Measurements from ENCODE around the gene PCOLCE2. TPM values are rescaled to one million over a fixed set of nuclear protein-coding genes. Genes with fewer than 3 reads are reported as not detected.

Gene PCOLCE2
- total and polyA plus RNA-seq, 2 donors from 2014 or later: 1.9 to 59.0 TPM

DNA sequence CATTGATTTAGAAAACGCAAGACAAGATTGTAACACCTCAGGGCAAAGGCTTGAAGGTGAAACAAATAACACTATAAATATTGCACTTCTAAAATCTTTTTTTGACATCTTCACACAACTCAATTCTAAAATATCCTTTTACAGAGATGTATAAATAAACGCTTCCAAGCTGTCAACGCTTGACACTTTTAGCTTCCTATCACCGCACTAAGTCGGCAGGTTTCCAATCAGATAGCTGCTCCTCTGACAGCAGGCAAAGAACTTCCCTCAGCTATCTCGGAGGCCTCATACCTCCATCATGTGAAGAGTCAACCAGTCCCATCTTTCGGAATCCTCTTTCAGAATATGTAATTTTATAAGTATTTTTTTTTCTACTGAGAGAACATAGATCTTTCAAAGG, 71.0 kb downstream of the PCOLCE2 start:
- intact Hi-C loops (cut with DNase I): no loop called here
- no peak for FAIRE-seq

GRCh38 chr3:142817356-142817755, 71.5 kb downstream of the PCOLCE2 start:
- no peak for FAIRE-seq

More for the DNA sequence above, 71.0 kb downstream of the PCOLCE2 start:
- DNase-seq: no peak
- no peak overlapping the region for H3K4me3 ChIP-seq (ENCODE audit: low read length in 3 of 3)
- H3K9me3 ChIP-seq (ENCODE audit: control insufficient read depth in 2 of 3, insufficient read depth in 1 of 3, low read length in 3 of 3): no peaks in the 10 kb centered on the region
- H3K4me1 ChIP-seq (ENCODE audit: control insufficient read depth in 2 of 3, insufficient read depth in 2 of 3, low read depth in 1 of 3, low read length in 3 of 3): no peaks in the 10 kb centered on the region
- H3K9ac ChIP-seq (ENCODE audit: low read length in 3 of 3): no peak overlapping the region
- no peak for TF ChIP-seq CTCF (IDR thresholded peaks at IDR 0.05; ENCODE audit: borderline replicate concordance, extremely low read depth, insufficient read depth)
- no peaks in the 10 kb centered on the region for H3K27me3 ChIP-seq (ENCODE audit: control insufficient read depth, insufficient read depth, low read length)
- no peak overlapping the region for H3K27ac ChIP-seq (ENCODE audit: low read depth in 2 of 2, low read length in 2 of 2)
- no peaks in the 10 kb centered on the region for H3K36me3 ChIP-seq (ENCODE audit: control insufficient read depth in 2 of 3, insufficient read depth in 3 of 3, low read length in 3 of 3)

GRCh38 chr3:142815803-142816202, 73.1 kb downstream of the PCOLCE2 start:
- Histone ChIP-seq H3K36me3 (ENCODE audit: control insufficient read depth in 2 of 3, insufficient read depth in 3 of 3, low read length in 3 of 3) (no peaks in the 10 kb centered on the region), H3K9ac (ENCODE audit: low read length in 3 of 3) (no peak overlapping the region), H3K27ac (ENCODE audit: low read depth in 2 of 2, low read length in 2 of 2) (no peak overlapping the region), H3K27me3 (ENCODE audit: control insufficient read depth, insufficient read depth, low read length) (no peaks in the 10 kb centered on the region), H3K4me3 (ENCODE audit: low read length in 3 of 3) (no peak overlapping the region), H3K4me1 (ENCODE audit: control insufficient read depth in 2 of 3, insufficient read depth in 2 of 3, low read depth in 1 of 3, low read length in 3 of 3) (no peaks in the 10 kb centered on the region), H3K9me3 (ENCODE audit: control insufficient read depth in 2 of 3, insufficient read depth in 1 of 3, low read length in 3 of 3) (no peaks in the 10 kb centered on the region)
- no peak for TF ChIP-seq CTCF (IDR thresholded peaks at IDR 0.05; ENCODE audit: borderline replicate concordance, extremely low read depth, insufficient read depth)
- FAIRE-seq (no peak), DNase-seq (no peak)
- intact Hi-C loops (cut with DNase I): no loop called here

More at GRCh38 chr3:142817356-142817755, 71.5 kb downstream of the PCOLCE2 start:
- Histone ChIP-seq H3K9me3 (ENCODE audit: control insufficient read depth in 2 of 3, insufficient read depth in 1 of 3, low read length in 3 of 3) (no peaks in the 10 kb centered on the region), H3K4me3 (ENCODE audit: low read length in 3 of 3) (no peak overlapping the region), H3K36me3 (ENCODE audit: control insufficient read depth in 2 of 3, insufficient read depth in 3 of 3, low read length in 3 of 3) (no peaks in the 10 kb centered on the region), H3K27ac (ENCODE audit: low read depth in 2 of 2, low read length in 2 of 2) (no peak overlapping the region), H3K4me1 (ENCODE audit: control insufficient read depth in 2 of 3, insufficient read depth in 2 of 3, low read depth in 1 of 3, low read length in 3 of 3) (no peaks in the 10 kb centered on the region), H3K9ac (ENCODE audit: low read length in 3 of 3) (no peak overlapping the region), H3K27me3 (ENCODE audit: control insufficient read depth, insufficient read depth, low read length) (no peaks in the 10 kb centered on the region)
- no peak for DNase-seq
- intact Hi-C loops (cut with DNase I): no loop called here
- TF ChIP-seq CTCF (IDR thresholded peaks at IDR 0.05; ENCODE audit: borderline replicate concordance, extremely low read depth, insufficient read depth): no peak

DNA sequence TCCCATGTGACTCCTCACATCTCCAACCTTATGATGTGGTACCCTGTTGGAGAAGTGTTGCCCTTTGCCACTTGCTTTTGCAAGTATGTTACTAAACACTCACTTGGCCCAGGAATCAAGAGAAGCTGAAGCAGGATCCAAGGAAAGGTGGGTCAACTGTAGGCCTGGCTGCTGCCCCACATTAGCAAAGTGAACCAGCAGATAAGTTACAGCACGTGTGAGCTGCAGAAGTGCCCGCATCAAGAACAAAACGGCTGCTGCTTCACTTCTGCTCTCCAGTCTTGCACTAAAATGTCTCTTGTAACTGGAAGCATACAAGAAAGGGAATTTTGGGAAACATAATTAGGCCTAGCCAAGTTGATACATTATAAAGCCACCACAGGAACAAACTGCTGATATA, 79.6 kb downstream of the PCOLCE2 start:
- DNase-seq (no peak), FAIRE-seq (no peak)
- H3K27me3 ChIP-seq (ENCODE audit: control insufficient read depth, insufficient read depth, low read length): no peaks in the 10 kb centered on the region
- intact Hi-C loops (cut with DNase I): no loop called here
- H3K4me3 ChIP-seq (ENCODE audit: low read length in 3 of 3): no peak overlapping the region
- H3K4me1 ChIP-seq (ENCODE audit: control insufficient read depth in 2 of 3, insufficient read depth in 2 of 3, low read depth in 1 of 3, low read length in 3 of 3): no peaks in the 10 kb centered on the region
- no peak overlapping the region for H3K9ac ChIP-seq (ENCODE audit: low read length in 3 of 3)
- H3K36me3 ChIP-seq (ENCODE audit: control insufficient read depth in 2 of 3, insufficient read depth in 3 of 3, low read length in 3 of 3): no peaks in the 10 kb centered on the region
- no peak for TF ChIP-seq CTCF (IDR thresholded peaks at IDR 0.05; ENCODE audit: borderline replicate concordance, extremely low read depth, insufficient read depth)
- no peaks in the 10 kb centered on the region for H3K9me3 ChIP-seq (ENCODE audit: control insufficient read depth in 2 of 3, insufficient read depth in 1 of 3, low read length in 3 of 3)
- H3K27ac ChIP-seq (ENCODE audit: low read depth in 2 of 2, low read length in 2 of 2): no peak overlapping the region

All from kidney (tissue), 14 donors.